SK-N-SH (cell line): ENCODE measurements around the gene LEF1. TPM values are rescaled to one million over a fixed set of nuclear protein-coding genes. Genes with fewer than 3 reads are reported as not detected.

Source experiments
- CTCF ChIA-PET: fragments of 300-600, 350-600 bp; formaldehyde crosslinking; extraction: SDS; loops from one replicate; lab custom pipeline; 2021; lab: Yijun Ruan, JAX
- POLR2A ChIA-PET: fragments of 350-600 bp; sonication (Branson Sonifier 250); formaldehyde crosslinking; extraction: SDS; loops from one replicate; lab custom pipeline; 2020; ENCODE audit warnings: antibody characterized with exemption, inconsistent platforms; lab: Yijun Ruan, JAX
- DNase-seq: peaks from one replicate; pipeline ENCODE4 v3.0.0; 2012
- H2AFZ ChIP-seq: fragments of 200-600 bp; sonication (generic); 2 replicates; pipeline ENCODE4 v1.8.1; 2016; ENCODE audit warnings: antibody characterized with exemption, mild to moderate bottlenecking, low read depth
- H3F3A ChIP-seq: fragments of 200-600 bp; sonication (generic); replicated peaks from 2 replicates; pipeline ENCODE3; 2016; ENCODE audit warnings: antibody characterized with exemption, mild to moderate bottlenecking; ENCODE audit not compliant: insufficient read depth
- H3K27ac ChIP-seq, 2 experiments: fragments of 200-500 bp in 1 of 2; fragments of 200-600 bp in 1 of 2; sonication (Bioruptor generic) in 1 of 2; sonication (generic), shearing (Covaris generic) in 1 of 2; 2 replicates each; pipeline versions ENCODE4 v1.5.1 to v1.6.1; 2014 to 2016; ENCODE audit warnings: low read depth in 2 of 2, inconsistent platforms in 1 of 2, low read length in 1 of 2, mild to moderate bottlenecking in 1 of 2, mixed read lengths in 1 of 2
- H3K27me3 ChIP-seq: fragments of 200-600 bp; sonication (generic), shearing (Covaris generic); 2 replicates; pipeline ENCODE4 v1.6.1; 2016; ENCODE audit warnings: mixed run types; ENCODE audit not compliant: insufficient read depth
- H3K36me3 ChIP-seq, 2 experiments: fragments of 200-500 bp in 1 of 2; fragments of 200-600 bp in 1 of 2; sonication (Bioruptor generic) in 1 of 2; sonication (generic) in 1 of 2; replicated peaks in 1 of 2; 2 replicates each; pipeline versions ENCODE3 to v1.5.1; 2014 to 2016; ENCODE audit warnings: low read length in 1 of 2, mild to moderate bottlenecking in 1 of 2; ENCODE audit not compliant: insufficient read depth in 2 of 2, control insufficient read depth in 1 of 2
- H3K4me1 ChIP-seq, 2 experiments: fragments of 200-500 bp in 1 of 2; fragments of 200-600 bp in 1 of 2; sonication (Bioruptor generic) in 1 of 2; sonication (generic), shearing (Covaris generic) in 1 of 2; 2 replicates each; pipeline versions ENCODE4 v1.5.1 to v1.6.1; 2014 to 2016; ENCODE audit warnings: low read depth in 1 of 2, low read length in 1 of 2, mixed run types in 1 of 2; ENCODE audit not compliant: insufficient read depth in 2 of 2, control insufficient read depth in 1 of 2
- H3K4me2 ChIP-seq: fragments of 200-600 bp; sonication (generic), shearing (Covaris generic); 2 replicates; pipeline ENCODE4 v1.6.1; 2017; ENCODE audit warnings: mixed run types
- H3K4me3 ChIP-seq, 2 experiments: fragments of 200-500 bp in 1 of 2; fragments of 200-600 bp in 1 of 2; sonication (Bioruptor generic) in 1 of 2; sonication (generic), shearing (Covaris generic) in 1 of 2; 2 replicates each; pipeline versions ENCODE4 v1.5.1 to v1.8.1; 2014 to 2016; ENCODE audit warnings: low read depth in 2 of 2, inconsistent platforms in 1 of 2, low read length in 1 of 2, mild to moderate bottlenecking in 1 of 2, mixed read lengths in 1 of 2, moderate library complexity in 1 of 2
- H3K79me2 ChIP-seq: fragments of 200-600 bp; sonication (generic); 2 replicates; pipeline ENCODE4 v1.8.1; 2017; ENCODE audit warnings: mild to moderate bottlenecking; ENCODE audit not compliant: insufficient read depth
- H3K9ac ChIP-seq: fragments of 200-600 bp; sonication (generic); 2 replicates; pipeline ENCODE4 v1.6.1; 2017; ENCODE audit warnings: mixed run types
- H3K9me2 ChIP-seq: fragments of 200-600 bp; sonication (generic); 2 replicates; pipeline ENCODE4 v1.6.1; 2017; ENCODE audit warnings: mixed run types
- H3K9me3 ChIP-seq: fragments of 200-600 bp; sonication (generic); 2 replicates; pipeline ENCODE4 v1.6.1; 2017; ENCODE audit warnings: mixed run types, mild to moderate bottlenecking, moderate library complexity
- H4K20me1 ChIP-seq: fragments of 200-600 bp; sonication (generic); 2 replicates; pipeline ENCODE4 v1.6.1; 2017; ENCODE audit warnings: mild to moderate bottlenecking, mixed run types; ENCODE audit not compliant: insufficient read depth
- CHD2 ChIP-seq: fragments of 150-350 bp; IDR thresholded peaks from 2 replicates; pipeline ENCODE4 v1.6.1; 2018; ENCODE audit warnings: low read length; ENCODE audit not compliant: partially characterized antibody
- EZH2phosphoT487 ChIP-seq: fragments of 200-600 bp; sonication (generic); IDR thresholded peaks from 2 replicates; pipeline ENCODE4 v1.6.1; 2017; ENCODE audit warnings: low read depth, mixed run types, mild to moderate bottlenecking, antibody characterized with exemption, moderate library complexity, borderline replicate concordance
- MAX ChIP-seq: IDR thresholded peaks from 2 replicates; pipeline ENCODE4 v1.4.0; 2012; ENCODE audit warnings: low read depth
- MEF2A ChIP-seq: IDR thresholded peaks from 2 replicates; pipeline ENCODE4 v1.4.0; 2012; ENCODE audit warnings: low read depth, borderline replicate concordance
- MXI1 ChIP-seq: IDR thresholded peaks from 2 replicates; pipeline ENCODE4 v1.6.1; 2012; ENCODE audit warnings: mild to moderate bottlenecking, low read depth, low read length, improper control_type of control experiment
- NFIC ChIP-seq: IDR thresholded peaks from 2 replicates; pipeline ENCODE4 v1.4.0; 2012; ENCODE audit warnings: borderline replicate concordance
- PBX3 ChIP-seq: IDR thresholded peaks from 2 replicates; pipeline ENCODE4; 2012
- POLR2AphosphoS5 ChIP-seq: IDR thresholded peaks from 2 replicates; pipeline ENCODE4 v1.6.1; 2012; ENCODE audit warnings: low read depth, low read length
- RCOR1 ChIP-seq: fragments of 150-350 bp; IDR thresholded peaks from 2 replicates; pipeline ENCODE4 v1.6.1; 2017; ENCODE audit warnings: antibody characterized with exemption, low read length
- SIN3A ChIP-seq: IDR thresholded peaks from 2 replicates; pipeline ENCODE4 v1.6.1; 2012; ENCODE audit warnings: low read depth, mild to moderate bottlenecking, low read length, moderate library complexity, borderline replicate concordance
- SMC3 ChIP-seq: IDR thresholded peaks from 2 replicates; pipeline ENCODE4 v1.6.1; 2012; ENCODE audit warnings: low read depth, low read length, improper control_type of control experiment
- TCF12 ChIP-seq: IDR thresholded peaks from 2 replicates; pipeline ENCODE4 v1.4.0; 2012
- USF1 ChIP-seq: IDR thresholded peaks from 2 replicates; pipeline ENCODE4 v1.4.0; 2012; ENCODE audit warnings: low read depth, borderline replicate concordance
- ZBTB33 ChIP-seq: IDR thresholded peaks from 2 replicates; pipeline ENCODE4 v1.4.0; 2012; ENCODE audit warnings: low read depth, borderline replicate concordance
- WGBS: methylation state at CpG from one replicate; pipeline ENCODE4 v1.1.6; 2017; ENCODE audit warnings: low lambda C conversion rate; 5-methylcytosine and 5-hydroxymethylcytosine counted together
- polyA plus RNA-seq, 3 experiments: library from polyadenylated mRNA; depleted of rRNA; stranded (reverse); fragments of >200 nt; gene quantifications; 2 replicates each; pipeline ENCODE4 v1.2.3, GENCODE V29; 2012

LEF1 gene
- polyA plus RNA-seq, 1 of the 3 experiments (the other 2 are of a cell fraction): 0.36 TPM

GRCh38 chr4:108024878-108025165 is 143.9 kb downstream of the LEF1 start:
- no peaks in the 10 kb centered on the region for H3K9me3 ChIP-seq
- no peak overlapping the region for H2AFZ ChIP-seq
- H4K20me1 ChIP-seq: no peaks in the 10 kb centered on the region
- no peaks in the 10 kb centered on the region for H3K79me2 ChIP-seq
- no peaks in the 10 kb centered on the region for H3F3A ChIP-seq
- CTCF ChIA-PET: interaction anchor here (7.5 kb wide), 1 partner anchor 548 kb away, joined by 76 read pairs; no protein-coding TSS in a partner anchor
- no peak overlapping the region for H3K27ac ChIP-seq
- DNase-seq: no peak
- no peak overlapping the region for H3K4me2 ChIP-seq
- POLR2A ChIA-PET: no interaction called here
- TF ChIP-seq CHD2: no peak
- no peak for TF ChIP-seq USF1
- TF ChIP-seq SMC3: no peak
- no peak for TF ChIP-seq RCOR1
- no peak for TF ChIP-seq SIN3A
- TF ChIP-seq ZBTB33: no peak
- peaks cover 0 to 3% of the 10 kb centered on the region in 2 experiments; a peak in 1 of 4 replicates for H3K4me1 ChIP-seq
- no peaks in the 10 kb centered on the region for H3K27me3 ChIP-seq
- peaks cover 0 to 21% of the 10 kb centered on the region in 2 experiments for H3K36me3 ChIP-seq
- no peak overlapping the region for H3K9ac ChIP-seq
- no peaks in the 10 kb centered on the region for H3K9me2 ChIP-seq
- no peak overlapping the region for H3K4me3 ChIP-seq

GRCh38 chr4:108024085-108024877 is 144.5 kb downstream of the LEF1 start:
- Histone ChIP-seq H3K4me2 (no peak overlapping the region), H3K36me3 (peaks cover 0 to 21% of the 10 kb centered on the region in 2 experiments), H3K79me2 (no peaks in the 10 kb centered on the region), H3K9me2 (no peaks in the 10 kb centered on the region), H3K27ac (no peak overlapping the region), H3K4me3 (no peak overlapping the region), H3K9ac (no peak overlapping the region), H3K27me3 (no peaks in the 10 kb centered on the region), H4K20me1 (no peaks in the 10 kb centered on the region), H3K4me1 (peaks cover 0 to 3% of the 10 kb centered on the region in 2 experiments; a peak in 1 of 4 replicates), H3F3A (no peaks in the 10 kb centered on the region), H3K9me3 (no peaks in the 10 kb centered on the region), H2AFZ (no peak overlapping the region)
- ChIA-PET CTCF (interaction anchor here (7.5 kb wide), 1 partner anchor 548 kb away, joined by 76 read pairs; no protein-coding TSS in a partner anchor), POLR2A (no interaction called here)
- no peak for TF ChIP-seq PBX3
- no peak for TF ChIP-seq MEF2A
- no peak for TF ChIP-seq TCF12
- no peak for TF ChIP-seq MAX
- TF ChIP-seq NFIC: no peak
- no peak for TF ChIP-seq ZBTB33
- TF ChIP-seq POLR2AphosphoS5: no peak
- TF ChIP-seq EZH2phosphoT487: no peak
- TF ChIP-seq MXI1: no peak
- DNase-seq: no peak
- 75% methylated on average over 5 of the region's 5 CpGs for WGBS
